ENCODE data around the gene RAET1L.

- TF ChIP-seq EZH2 (IDR thresholded peaks at IDR 0.05; ENCODE audit: insufficient read depth, poor library complexity, severe bottlenecking) (no peak), EZH2phosphoT487 (IDR thresholded peaks at IDR 0.05; ENCODE audit: insufficient read depth, low read depth) (no peak)
Measured at GRCh38 chr6:150008588-150008987, 16.7 kb downstream of the RAET1L start.

Measured in GM23248 (cell line).